GM19035 (cell line): ENCODE results near the gene FCHSD1.

Experiments
- ATAC-seq: cut with Tn5 transposase; IDR thresholded peaks from one replicate; pipeline ENCODE4 v1.9.1; 2021; ENCODE audit not compliant: unreplicated experiment

The FCHSD1 gene

DNA sequence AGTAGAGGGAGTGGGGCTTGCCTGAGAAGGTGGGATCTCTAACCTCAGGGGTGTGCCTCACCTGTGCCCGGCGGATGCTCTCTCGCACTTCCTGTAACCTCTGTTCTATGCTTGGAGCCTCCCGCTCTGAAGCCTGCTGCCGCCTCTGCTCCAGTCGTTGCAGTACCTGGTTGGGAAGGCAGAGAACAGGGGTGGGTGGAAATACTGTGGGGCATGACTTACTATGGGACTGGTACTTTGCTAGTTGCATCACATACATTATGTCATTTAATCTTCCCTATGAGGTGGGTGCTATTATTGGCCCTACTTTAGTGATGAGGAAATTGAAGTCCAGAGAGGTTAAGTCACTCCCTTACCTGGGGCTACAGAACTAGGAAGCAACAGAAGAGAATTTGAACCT is 5.2 kb downstream of the FCHSD1 start:
- no peak for ATAC-seq

DNA sequence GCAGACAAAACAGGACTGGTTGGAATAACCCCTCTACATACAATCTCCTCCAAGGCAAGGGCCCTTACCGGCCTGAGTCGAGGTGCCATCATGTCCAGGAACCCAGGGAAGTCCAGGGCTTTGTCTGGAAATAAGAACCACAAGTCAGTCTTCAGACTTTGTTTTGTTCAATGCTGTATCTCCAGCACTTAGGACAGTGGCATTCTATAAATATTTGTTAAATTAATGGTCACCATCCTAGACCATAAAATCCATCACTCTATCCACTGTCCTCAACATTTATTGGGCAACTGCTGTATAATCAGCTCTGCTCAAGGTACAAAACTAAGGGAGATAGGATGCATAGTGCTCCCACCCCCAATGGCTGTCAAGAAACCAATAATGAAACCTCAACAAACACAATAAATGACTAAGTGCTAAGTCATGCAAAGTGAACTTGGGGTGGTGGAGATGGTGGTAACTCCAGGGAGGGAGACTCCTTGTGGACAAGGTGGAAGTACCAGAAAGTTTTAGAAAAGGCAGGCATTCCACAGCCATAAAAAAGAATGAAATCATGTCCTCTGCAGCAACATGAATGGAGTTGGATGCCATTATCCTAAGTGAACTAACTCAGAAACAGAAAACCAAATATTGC is 9.5 kb downstream of the FCHSD1 start:
- ATAC-seq = peak; percentile 31

DNA sequence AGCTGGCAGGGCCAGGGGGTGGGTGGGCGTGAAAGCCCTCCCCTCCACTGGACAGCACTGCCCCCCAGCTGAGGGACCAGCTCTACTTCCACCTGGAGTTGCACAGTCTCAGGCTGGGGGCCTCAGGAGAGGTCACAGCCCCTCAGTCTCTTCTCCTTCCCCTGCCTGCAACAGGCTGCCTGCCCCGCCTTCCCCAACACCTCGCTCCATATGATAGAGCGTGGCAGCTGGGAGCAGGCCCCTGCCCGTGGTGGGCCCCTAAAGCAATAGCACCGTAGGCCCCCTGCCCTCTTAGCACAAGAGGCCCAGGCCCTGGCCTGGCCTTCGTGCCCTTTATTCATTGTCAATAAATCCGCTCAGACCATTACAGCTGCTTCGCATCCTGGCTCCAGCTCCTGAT is 10.5 kb downstream of the FCHSD1 start:
- ATAC-seq = no peak

DNA sequence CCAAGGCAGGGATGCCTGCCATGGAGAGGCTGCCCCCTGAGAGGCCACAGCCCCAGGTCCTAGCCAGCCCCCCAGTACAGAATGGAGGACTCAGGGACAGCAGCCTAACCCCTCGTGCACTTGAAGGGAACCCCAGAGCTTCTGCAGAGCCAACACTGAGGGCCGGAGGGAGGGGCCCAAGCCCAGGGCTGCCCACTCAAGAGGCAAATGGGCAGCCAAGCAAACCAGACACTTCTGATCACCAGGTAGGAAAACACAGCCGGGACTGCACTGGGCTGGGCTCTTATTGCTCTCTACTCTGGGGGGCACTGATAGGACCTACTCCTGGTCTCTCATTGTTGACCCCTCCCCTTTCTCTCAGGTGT is 11.2 kb downstream of the FCHSD1 start:
- ATAC-seq = no peak

DNA sequence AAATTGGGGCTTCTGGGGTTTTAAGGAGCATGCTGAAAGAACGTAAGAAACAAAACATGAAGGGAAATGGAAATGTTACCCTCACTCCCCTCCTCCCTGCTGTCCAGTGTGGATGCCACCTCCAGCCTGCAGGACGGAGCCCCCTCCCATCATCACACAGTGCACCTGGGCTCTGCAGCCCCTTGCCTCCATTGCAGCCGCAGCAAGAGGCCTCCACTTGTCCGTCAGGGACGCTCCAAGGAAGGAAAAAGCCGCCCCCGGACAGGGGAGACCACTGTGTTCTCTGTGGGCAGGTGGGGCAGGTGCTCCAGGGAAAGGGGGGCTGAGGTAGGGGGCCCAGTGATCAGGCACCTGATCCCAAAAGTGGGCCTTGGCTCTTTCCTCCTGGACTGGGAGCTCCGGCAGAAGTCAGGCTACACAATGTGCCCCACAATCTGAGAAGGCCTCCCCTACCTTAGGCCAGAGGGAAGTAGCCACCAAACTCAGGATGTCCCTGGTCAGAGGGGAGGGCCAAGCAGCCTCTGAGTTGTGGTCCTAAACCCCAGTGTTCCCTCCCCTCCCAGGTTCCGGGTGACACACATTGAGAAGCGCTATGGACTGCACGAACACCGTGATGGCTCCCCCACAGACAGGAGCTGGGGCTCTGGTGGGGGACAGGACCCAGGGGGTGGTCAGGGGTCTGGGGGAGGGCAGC is 11.7 kb downstream of the FCHSD1 start:
- ATAC-seq = no peak

DNA sequence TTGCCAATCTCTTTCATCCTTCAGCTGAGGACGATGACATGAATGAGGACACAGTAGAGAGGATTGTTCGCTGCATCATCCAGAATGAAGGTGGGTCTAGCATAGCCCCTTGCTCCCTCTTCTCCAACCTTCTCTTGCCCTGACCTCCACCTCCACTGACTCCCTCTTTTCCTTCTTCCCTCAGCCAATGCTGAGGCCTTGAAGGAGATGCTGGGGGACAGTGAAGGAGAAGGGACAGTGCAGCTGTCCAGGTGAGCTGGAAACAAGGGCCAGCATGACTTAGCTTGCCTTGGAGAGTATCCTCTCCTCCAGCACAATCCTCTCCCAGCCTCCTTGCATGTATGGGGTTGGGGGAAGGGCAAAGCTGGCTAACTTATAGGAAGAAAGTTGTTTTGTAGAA is 12.4 kb downstream of the FCHSD1 start:
- no peak for ATAC-seq

DNA sequence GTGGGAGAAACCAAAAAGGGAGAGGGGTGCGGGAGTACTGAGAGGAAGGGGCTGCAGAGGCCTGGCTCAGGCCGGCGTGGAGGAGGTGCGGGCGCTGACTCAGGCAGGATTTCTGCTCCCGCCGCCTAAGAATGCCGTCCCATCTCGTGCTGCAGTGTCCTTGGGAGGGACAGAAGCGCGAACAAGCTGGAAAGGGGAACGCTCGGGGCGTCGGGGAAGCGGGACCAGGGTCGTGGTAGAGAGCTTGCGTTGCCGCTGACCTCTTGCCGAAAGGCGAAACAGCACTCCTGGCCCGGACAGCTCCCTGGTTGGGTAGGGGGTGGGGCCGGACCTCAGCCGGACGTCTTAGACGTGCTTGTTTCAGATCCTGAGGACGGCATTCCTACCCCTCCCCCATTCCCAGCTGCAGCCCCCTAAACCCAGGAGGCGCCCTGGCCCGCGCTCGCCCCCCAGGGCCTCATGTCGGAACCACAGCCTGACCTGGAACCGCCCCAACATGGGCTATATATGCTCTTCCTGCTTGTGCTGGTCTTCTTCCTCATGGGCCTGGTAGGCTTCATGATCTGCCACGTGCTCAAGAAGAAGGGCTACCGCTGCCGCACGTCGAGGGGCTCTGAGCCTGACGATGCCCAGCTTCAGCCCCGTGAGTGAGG is 13.3 kb downstream of the FCHSD1 start:
- ATAC-seq = peak; percentile 22

DNA sequence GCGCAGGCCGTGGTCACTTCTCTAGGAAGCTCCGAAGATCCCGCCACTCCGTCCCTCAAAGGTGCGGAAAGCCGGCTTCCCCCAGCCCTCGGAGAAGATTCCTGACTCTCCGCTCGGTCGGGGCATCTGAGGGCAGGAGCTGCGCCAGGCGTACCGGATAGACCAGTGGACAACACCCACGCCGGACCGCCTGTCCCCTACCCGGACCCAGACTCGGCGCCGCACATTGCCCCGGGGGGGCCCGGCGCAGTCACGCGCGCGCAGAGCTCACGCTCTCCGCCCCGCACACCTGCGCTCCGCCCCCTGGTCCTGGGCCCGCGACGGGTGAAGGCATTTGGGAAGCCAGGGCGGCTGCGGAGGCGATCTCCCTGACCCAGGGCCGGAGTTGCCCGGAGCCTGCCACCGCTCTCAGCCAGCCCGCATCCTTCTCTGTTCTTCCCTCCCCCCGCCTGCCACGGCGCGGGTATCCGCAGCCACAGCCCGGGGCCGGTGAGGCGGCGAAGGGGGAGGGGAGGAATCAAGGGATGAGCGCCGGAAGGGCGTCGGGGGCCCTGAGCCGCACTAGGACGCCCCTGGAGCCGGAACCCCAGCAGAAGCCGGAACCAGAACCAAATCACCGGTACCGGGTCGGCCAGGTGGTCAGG is 14.0 kb downstream of the FCHSD1 start:
- ATAC-seq = peak; percentile 31

DNA sequence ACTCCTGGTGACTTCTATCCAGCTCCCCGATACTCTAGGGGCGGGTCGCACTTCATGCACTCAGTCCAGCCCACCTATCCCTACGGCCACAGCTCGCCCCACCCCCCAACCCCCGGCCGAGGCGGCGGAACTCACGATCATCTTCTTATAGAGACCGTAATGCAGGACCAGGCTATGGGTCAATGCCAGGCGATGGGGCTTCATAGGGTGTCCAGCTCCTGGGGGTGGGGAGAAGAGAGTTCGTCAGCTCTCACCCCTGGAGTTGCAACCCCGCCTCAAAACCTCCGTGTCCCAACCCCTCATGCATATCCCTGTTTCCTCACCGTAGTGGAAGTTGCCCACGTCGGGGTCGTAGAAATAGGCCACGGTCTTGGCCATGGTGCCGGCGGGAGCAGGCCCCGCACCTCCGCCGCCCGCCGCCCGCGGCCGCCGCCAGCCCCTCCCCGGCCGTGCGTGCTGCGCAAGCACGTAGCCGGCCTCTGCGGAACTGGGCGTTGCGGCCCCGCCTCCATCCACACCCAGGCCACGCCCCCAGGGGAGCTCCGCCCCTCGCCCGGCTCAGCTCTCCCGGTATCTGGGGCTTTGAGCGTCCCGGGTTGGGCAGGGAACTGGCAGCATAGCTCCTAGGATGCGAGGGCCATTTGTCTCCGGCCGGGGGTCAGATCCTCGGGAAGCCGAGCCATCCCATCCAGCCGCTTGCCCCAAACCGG is 14.7 kb downstream of the FCHSD1 start, which contains the start of the genes HDAC3 and RELL2:
TSS of gene HDAC3 (minus strand) at position 437 of the 710 bp plus-strand sequence. CDS start at position 378, 59 bp downstream.
TSS of gene RELL2 (plus strand) at position 585 of the 710 bp plus-strand sequence. CDS start 1,229 bp downstream, outside the sequence.
- ATAC-seq = peak; percentile 76

DNA sequence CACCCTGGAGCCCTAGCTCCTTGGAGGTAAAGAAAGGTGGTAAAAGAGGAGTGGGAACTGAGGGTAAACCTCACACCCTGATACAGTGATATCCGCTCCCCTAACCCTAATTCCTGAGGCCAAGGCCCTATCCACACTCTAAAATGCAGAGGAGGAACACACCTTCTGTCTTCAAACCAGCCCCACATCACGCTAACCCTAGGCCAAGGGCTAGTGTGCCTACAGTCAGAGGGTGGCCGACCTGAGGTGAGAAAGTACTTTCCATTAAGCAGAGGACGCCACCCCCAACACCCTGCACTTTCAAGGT is 15.2 kb downstream of the FCHSD1 start:
- ATAC-seq = no peak

DNA sequence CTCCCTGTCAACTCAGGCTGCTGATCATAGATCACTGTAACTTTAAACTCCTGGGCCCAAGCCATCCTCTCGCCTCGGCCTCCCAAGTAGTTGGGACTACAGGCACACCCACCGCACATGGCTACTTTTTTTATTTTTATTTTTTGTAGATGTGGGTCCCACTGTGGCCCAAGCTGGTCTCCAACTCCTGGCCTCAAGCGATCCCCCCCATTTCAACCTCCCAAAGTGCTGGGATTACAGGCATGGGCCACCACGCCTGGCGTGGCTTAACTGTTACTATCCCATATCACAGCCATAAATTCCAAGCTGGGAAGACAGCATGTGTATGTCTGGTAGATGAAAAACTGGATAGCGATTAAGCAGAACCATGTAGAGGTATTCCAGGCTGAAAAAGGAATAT is 15.6 kb downstream of the FCHSD1 start:
- ATAC-seq = no peak

DNA sequence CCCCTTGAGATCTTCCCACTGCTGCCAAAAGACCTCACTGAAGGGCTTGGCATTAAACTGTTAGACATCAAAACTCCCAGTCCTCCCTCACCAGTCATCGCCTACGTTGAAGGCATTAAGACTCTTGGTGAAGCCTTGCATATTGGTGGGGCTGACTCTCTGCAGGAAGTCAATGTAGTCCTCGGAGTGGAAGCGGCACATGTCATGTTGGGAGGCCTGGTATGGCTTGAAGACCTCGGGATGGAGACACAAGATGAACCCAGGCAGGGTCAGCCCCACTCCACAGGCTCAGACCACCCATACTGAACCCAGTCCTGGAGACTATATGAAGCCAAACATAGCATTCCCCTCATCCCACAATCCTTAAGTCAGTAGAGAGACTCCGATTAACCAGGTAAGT is 16.5 kb downstream of the FCHSD1 start:
- ATAC-seq = no peak

DNA sequence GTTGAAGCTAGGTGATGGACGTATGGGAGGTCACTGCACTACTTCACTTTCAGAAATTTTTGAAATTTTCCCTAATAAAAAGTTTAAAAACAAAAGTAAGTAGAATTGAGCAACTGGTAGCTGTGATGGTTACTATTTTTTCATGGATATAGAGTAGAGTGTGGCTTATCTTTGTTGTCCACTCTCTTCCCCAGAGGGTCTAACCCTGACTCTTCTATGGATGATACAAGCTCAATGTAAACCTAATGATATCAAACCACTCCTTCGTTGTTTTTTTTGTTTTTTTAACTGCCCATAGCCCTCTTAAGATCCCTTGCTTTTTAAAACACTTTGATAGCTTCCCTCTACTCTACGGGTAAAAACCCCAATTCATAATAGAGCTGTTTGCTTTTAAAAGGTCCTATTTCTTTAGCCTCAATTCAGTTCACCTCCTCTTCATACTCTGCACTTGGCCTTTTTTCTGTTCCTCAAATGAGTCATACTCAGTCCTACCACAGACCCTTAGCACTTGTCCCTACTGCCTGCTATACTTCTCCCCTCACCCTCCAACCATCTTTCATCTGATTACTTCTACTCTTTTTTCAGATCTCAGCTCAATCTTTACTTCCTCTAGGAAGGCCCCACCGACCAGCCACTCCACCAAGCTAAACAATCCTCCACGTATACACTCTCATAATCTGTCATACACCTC is 17.2 kb downstream of the FCHSD1 start:
- ATAC-seq = peak; percentile 62

DNA sequence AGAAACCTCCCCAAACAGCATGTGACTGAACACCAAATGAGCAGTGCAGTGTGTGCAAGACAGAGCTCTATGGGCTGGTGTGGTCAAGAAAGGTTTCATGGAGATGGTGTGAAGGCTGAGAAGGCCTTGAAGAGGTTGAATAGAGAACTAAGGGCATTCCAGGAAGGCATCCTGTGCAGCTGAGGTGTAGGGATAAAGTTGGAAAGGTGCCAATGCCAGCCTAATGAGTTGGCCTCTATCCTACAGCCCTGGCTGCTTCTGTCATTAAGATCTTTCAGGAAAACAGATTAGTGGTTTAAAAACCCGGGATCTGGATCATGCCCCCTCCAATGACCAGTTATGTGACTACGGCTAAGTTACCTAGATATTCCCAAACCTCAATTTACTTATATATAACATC is 18.6 kb downstream of the FCHSD1 start:
- no peak for ATAC-seq

DNA sequence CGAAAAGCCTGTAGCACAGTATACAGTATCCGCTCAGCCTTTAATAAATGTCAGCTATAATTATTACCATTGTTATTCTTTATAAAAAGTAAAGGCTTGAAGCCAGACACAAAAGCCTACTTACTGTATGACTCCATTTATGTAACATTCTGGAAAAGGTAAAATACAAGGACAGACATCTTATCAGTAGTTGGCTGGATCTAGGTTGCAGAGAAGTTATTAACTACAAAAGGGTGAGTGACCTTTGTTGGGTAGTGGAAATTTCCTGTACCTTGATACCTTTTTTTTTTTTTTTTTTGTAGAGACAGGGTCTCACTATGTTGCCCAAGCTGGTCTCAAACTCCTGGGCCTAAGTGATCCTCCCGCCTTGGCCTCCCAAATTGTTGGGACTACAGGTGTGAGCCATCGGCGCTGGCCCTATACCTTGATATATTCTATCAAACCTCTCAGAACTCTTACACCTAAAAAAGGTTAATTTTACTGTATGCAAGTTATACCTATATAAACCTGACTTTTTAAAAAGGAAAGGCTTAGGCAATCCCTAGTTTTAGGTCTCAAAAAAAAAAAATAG is 20.6 kb downstream of the FCHSD1 start:
- no peak for ATAC-seq

DNA sequence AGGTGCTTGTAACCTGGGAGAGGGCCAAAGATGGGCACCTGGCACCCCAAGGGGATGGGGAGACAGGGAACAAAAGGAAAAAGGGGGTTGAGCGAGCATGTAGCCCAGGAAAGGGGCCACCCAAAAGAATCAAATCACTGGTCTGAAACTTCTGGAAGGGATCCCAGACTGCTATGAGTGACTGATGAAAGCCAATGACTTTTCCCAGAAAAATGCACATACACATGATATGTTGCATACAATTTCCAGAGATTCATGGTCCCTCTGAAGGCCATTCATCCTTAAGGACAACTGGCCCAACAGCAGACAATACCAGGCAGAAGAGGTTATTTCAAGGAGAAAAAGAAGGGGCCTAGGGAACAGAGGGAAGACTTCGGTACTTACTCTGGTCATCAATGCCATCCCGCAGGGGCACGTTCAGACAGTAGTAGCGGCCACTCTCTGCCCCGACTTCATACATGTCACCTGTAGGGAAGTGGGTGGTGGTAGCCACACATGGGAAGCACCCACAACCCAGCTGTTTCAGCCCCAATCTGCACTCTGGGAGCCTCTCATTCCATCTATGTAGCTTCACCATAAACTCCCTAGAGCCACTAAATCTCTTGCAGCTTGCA is 22.9 kb downstream of the FCHSD1 start:
- ATAC-seq = no peak

DNA sequence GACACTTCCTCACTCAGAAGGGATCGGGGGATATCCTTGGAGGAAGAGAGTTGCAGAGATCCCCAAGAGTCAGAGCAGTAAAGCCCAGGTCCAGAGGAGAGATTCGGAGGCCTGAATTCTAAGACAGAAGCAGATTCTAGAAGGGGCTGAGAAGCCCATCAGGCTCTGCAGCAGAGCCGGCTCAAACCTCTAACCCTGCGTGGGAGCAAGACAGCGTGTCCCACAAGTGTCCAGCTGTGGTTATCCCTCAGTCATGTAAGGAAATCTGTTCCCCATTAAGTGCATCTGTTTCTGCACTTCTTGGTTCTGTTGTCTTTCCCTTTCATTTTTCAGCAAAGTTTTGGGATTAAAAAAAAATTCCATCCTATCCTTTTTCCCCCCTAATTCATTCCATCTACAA is 27.6 kb downstream of the FCHSD1 start:
- no peak for ATAC-seq

DNA sequence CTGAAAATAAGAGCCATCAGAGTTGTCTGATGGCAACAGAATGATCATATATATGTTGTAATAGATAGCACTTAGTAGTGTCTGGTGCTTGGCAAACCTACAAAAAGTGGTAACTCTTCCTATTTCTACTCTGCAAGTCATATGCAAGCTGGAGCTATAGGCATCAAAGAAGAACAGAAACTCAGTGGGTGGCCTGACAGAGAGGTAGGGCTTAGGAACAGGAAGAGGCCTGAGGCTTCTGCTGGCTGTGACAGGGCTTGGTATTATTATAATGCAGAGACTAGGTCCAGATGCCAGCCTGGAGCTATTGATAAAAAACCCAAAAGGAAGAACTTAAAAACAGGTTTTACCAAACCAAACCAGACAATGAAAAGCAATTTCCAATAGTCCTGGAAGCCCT is 28.0 kb downstream of the FCHSD1 start:
- ATAC-seq = peak; percentile 39

DNA sequence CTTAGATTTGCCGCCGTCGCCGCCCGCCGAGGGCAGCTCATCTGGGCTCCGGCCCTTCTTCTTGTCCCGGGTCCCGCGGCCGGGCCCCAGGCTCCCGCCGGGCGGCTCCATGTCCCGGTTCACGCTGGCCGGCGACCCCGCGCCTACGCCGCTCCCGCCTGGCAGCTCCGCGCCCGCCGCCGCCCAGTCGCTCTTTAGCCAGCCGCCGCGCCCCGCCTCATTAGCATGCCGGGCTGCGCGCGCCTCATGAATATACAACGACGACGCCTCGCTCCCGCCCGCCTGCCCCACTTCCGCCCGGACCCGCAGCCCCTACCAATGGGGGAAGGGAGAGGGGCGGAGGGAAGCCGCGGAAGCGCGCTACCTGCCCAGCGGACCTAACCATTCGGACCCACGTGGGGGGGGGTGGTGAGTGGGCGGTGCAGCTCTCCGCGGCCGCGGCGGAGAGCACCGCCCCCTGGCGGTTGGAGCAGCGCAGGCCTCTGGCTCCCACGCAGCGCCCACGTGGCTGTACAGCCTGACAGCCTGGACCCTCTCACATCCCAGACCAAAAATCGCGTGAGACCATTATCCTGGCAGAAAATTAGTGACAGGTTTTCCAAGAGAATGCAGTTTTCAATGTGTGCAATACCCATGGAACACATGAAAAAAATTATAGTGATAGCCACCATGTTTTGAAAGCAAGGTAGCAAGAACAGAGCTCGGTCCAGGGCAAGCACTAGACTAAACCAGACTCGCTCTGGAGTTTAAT is 32.2 kb downstream of the FCHSD1 start, which contains the start of gene DIAPH1:
TSS of gene DIAPH1 (minus strand) at position 197 of the 751 bp plus-strand sequence. CDS start at position 111, 86 bp downstream.
- peak; percentile 81 for ATAC-seq
